Caco-2 (cell line): ENCODE results near the gene CDC42BPB. TPM values are rescaled to one million over a fixed set of nuclear protein-coding genes. Genes with fewer than 3 reads are reported as not detected.

Experiments
- BruUV-seq: library from RNA; stranded (reverse); fragments of 400-500 nt; replicated peaks from 2 replicates; lab custom pipeline; 2021; lab: Mats Ljungman, UMichigan
- CTCF ChIA-PET: fragments of 300-600 bp; sonication (Branson Sonifier 250); formaldehyde crosslinking; loops from one replicate; lab custom pipeline; 2022; ENCODE audit warnings: antibody characterized with exemption; lab: Charles Lee
- POLR2A ChIA-PET: fragments of 300-600 bp; sonication (Branson Sonifier 250); formaldehyde crosslinking; loops from one replicate; lab custom pipeline; 2022; ENCODE audit warnings: antibody characterized with exemption; lab: Charles Lee
- DNase-seq, 2 experiments: peaks; one replicate each; pipeline versions ENCODE4 v3.0.0 to v3.0.0-alpha.2; 2020 to 2022
- H3K27me3 ChIP-seq: replicated peaks from 2 replicates; pipeline ENCODE4 v1.6.0; 2011; ENCODE audit warnings: low read length; ENCODE audit not compliant: control insufficient read depth, insufficient read depth
- H3K36me3 ChIP-seq: 2 replicates; pipeline ENCODE4 v1.5.1; 2011; ENCODE audit warnings: low read length; ENCODE audit not compliant: control insufficient read depth, insufficient read depth
- H3K4me1 ChIP-seq: fragments of 250-450 bp; sonication (Bioruptor Pico); 2 replicates; pipeline ENCODE4 v1.5.1; 2020; ENCODE audit warnings: mild to moderate bottlenecking
- H3K4me3 ChIP-seq: 2 replicates; pipeline ENCODE4 v1.5.1; 2011; ENCODE audit warnings: low read depth, mild to moderate bottlenecking, control low read depth, low read length
- H3K9me3 ChIP-seq: fragments of 250-450 bp; sonication (Bioruptor Pico); 2 replicates; pipeline ENCODE4 v1.5.1; 2020; ENCODE audit warnings: mild to moderate bottlenecking, moderate library complexity
- H3K27ac Mint-ChIP-seq: one replicate; pipeline ENCODE4 v1.8.0; 2022; ENCODE audit warnings: mixed read lengths; ENCODE audit not compliant: unreplicated experiment
- H3K27me3 Mint-ChIP-seq: one replicate; pipeline ENCODE4 v1.8.0; 2022; ENCODE audit warnings: mixed read lengths; ENCODE audit not compliant: insufficient read depth, unreplicated experiment
- H3K36me3 Mint-ChIP-seq: one replicate; pipeline ENCODE4 v1.8.0; 2022; ENCODE audit warnings: mild to moderate bottlenecking, mixed read lengths; ENCODE audit not compliant: insufficient read depth, unreplicated experiment
- H3K4me1 Mint-ChIP-seq: one replicate; pipeline ENCODE4 v1.8.0; 2022; ENCODE audit warnings: low read depth, mixed read lengths; ENCODE audit not compliant: unreplicated experiment
- H3K4me3 Mint-ChIP-seq: one replicate; pipeline ENCODE4 v1.8.0; 2022; ENCODE audit warnings: mild to moderate bottlenecking, moderate library complexity, mixed read lengths; ENCODE audit not compliant: unreplicated experiment
- H3K9me3 Mint-ChIP-seq: one replicate; pipeline ENCODE4 v1.8.0; 2022; ENCODE audit warnings: mixed read lengths; ENCODE audit not compliant: unreplicated experiment
- CTCF ChIP-seq, 2 experiments: fragments of 200-600 bp in 1 of 2; IDR thresholded peaks; 1 replicate in 1 of 2; 2 replicates in 1 of 2; pipeline versions ENCODE4 v1.5.1 to v1.8.0; 2011 to 2022; ENCODE audit warnings: antibody characterized with exemption in 1 of 2, control low read depth in 1 of 2, inconsistent platforms in 1 of 2, low read depth in 1 of 2, low read length in 1 of 2, mild to moderate bottlenecking in 1 of 2, moderate library complexity in 1 of 2; ENCODE audit not compliant: insufficient read depth in 1 of 2, severe bottlenecking in 1 of 2, unreplicated experiment in 1 of 2
- intact Hi-C: fragments of 100-400 bp; cut with micrococcal nuclease; formaldehyde crosslinking; loops from one replicate; pipeline ENCODE4 v1.10.0; 2022; ENCODE audit not compliant: unreplicated experiment
- total RNA-seq: library from RNA; stranded (reverse); gene quantifications from 2 replicates; pipeline ENCODE4 v1.2.3, GENCODE V29; 2022

CDC42BPB gene
- total RNA-seq, 1 experiment from 2014 or later = 55.1 TPM

GRCh38 chr14:103021684-103022001 is 35.7 kb downstream of the CDC42BPB start:
- CTCF ChIA-PET = no interaction called here
- H3K4me3 ChIP-seq = no peak overlapping the region
- peaks cover under 1% of the 10 kb centered on the region for H3K9me3 Mint-ChIP-seq
- H3K9me3 ChIP-seq = no peaks in the 10 kb centered on the region
- no peaks in the 10 kb centered on the region for H3K36me3 ChIP-seq
- intact Hi-C loops = no loop called here
- H3K27me3 Mint-ChIP-seq = no peaks in the 10 kb centered on the region
- POLR2A ChIA-PET = no interaction called here
- no peak for DNase-seq
- H3K4me1 Mint-ChIP-seq = peaks cover 15% of the 10 kb centered on the region
- no peak for TF ChIP-seq CTCF (IDR thresholded peaks at IDR 0.05; ENCODE audit: insufficient read depth in 1 of 2, low read depth in 1 of 2, low read length in 1 of 2, severe bottlenecking in 1 of 2, unreplicated experiment in 1 of 2)
- no TSS peak for BruUV-seq
- H3K4me3 Mint-ChIP-seq = no peak overlapping the region
- H3K27me3 ChIP-seq = no peaks in the 10 kb centered on the region
- H3K27ac Mint-ChIP-seq = peak overlapping the region; percentile 73
- no peaks in the 10 kb centered on the region for H3K4me1 ChIP-seq
- peaks cover 14% of the 10 kb centered on the region for H3K36me3 Mint-ChIP-seq

GRCh38 chr14:103020271-103021170 is 36.8 kb downstream of the CDC42BPB start:
- no TSS peak for BruUV-seq
- CTCF ChIA-PET = interaction anchor here (0.5 kb wide), 1 partner anchor 12 kb away, joined by 4 read pairs; no protein-coding TSS in a partner anchor
- H3K4me1 Mint-ChIP-seq = peaks cover 15% of the 10 kb centered on the region

GRCh38 chr14:103019826-103020225 is 37.5 kb downstream of the CDC42BPB start:
- H3K4me1 Mint-ChIP-seq = peaks cover 11% of the 10 kb centered on the region
- Histone ChIP-seq H3K36me3 (no peaks in the 10 kb centered on the region), H3K4me3 (no peak overlapping the region), H3K9me3 (no peaks in the 10 kb centered on the region), H3K4me1 (no peaks in the 10 kb centered on the region), H3K27me3 (no peaks in the 10 kb centered on the region)
- no peaks in the 10 kb centered on the region for H3K9me3 Mint-ChIP-seq
- H3K27ac Mint-ChIP-seq = peak overlapping the region; percentile 58
- no TSS peak for BruUV-seq
- no peak for DNase-seq
- ChIA-PET POLR2A (no interaction called here), CTCF (interaction anchor here (0.5 kb wide), 1 partner anchor 13 kb away, joined by 4 read pairs; no protein-coding TSS in a partner anchor)
- no peaks in the 10 kb centered on the region for H3K27me3 Mint-ChIP-seq
- intact Hi-C loops = no loop called here
- peaks cover 14% of the 10 kb centered on the region for H3K36me3 Mint-ChIP-seq
- no peak overlapping the region for H3K4me3 Mint-ChIP-seq
- no peak for TF ChIP-seq CTCF (IDR thresholded peaks at IDR 0.05; ENCODE audit: insufficient read depth in 1 of 2, low read depth in 1 of 2, low read length in 1 of 2, severe bottlenecking in 1 of 2, unreplicated experiment in 1 of 2)

More at GRCh38 chr14:103020271-103021170, 36.8 kb downstream of the CDC42BPB start:
- H3K27me3 ChIP-seq = no peaks in the 10 kb centered on the region
- POLR2A ChIA-PET = no interaction called here
- Mint-ChIP-seq H3K36me3 (peaks cover 14% of the 10 kb centered on the region), H3K4me3 (no peak overlapping the region), H3K27ac (no peak overlapping the region), H3K9me3 (no peaks in the 10 kb centered on the region), H3K27me3 (no peaks in the 10 kb centered on the region)
- no peak for DNase-seq
- H3K9me3 ChIP-seq = no peaks in the 10 kb centered on the region
- H3K4me3 ChIP-seq = no peak overlapping the region
- no peaks in the 10 kb centered on the region for H3K36me3 ChIP-seq
- TF ChIP-seq CTCF (IDR thresholded peaks at IDR 0.05; ENCODE audit: insufficient read depth in 1 of 2, low read depth in 1 of 2, low read length in 1 of 2, severe bottlenecking in 1 of 2, unreplicated experiment in 1 of 2) = no peak
- intact Hi-C loops = no loop called here
- H3K4me1 ChIP-seq = no peaks in the 10 kb centered on the region
